Neural progenitor cell (in vitro differentiated cells): ENCODE measurements around the gene PSMA7. TPM values are rescaled to one million over a fixed set of nuclear protein-coding genes. Genes with fewer than 3 reads are reported as not detected.

Source experiments
- DNase-seq: peaks from one replicate; pipeline ENCODE4 v3.0.0-alpha.2; 2016; ENCODE audit warnings: low spot score
- H2AFZ ChIP-seq: fragments of 200-600 bp; sonication (generic); replicated peaks from 2 replicates; pipeline ENCODE4 v1.6.1; 2016; ENCODE audit warnings: antibody characterized with exemption
- H3F3A ChIP-seq: fragments of 200-600 bp; sonication (generic); 2 replicates; pipeline ENCODE4 v1.6.1; 2016; ENCODE audit warnings: antibody characterized with exemption, low read depth
- H3K27ac ChIP-seq: fragments of 200-600 bp; sonication (generic); 2 replicates; pipeline ENCODE4 v1.5.1; 2016; ENCODE audit warnings: mild to moderate bottlenecking
- H3K27me3 ChIP-seq: fragments of 200-600 bp; sonication (generic); 2 replicates; pipeline ENCODE4 v1.6.1; 2016; ENCODE audit warnings: mild to moderate bottlenecking, moderate library complexity
- H3K36me3 ChIP-seq: fragments of 200-600 bp; sonication (generic); 2 replicates; pipeline ENCODE4 v1.5.1; 2016
- H3K4me1 ChIP-seq: fragments of 200-600 bp; sonication (generic); 2 replicates; pipeline ENCODE4 v1.6.1; 2016; ENCODE audit warnings: mixed run types
- H3K4me2 ChIP-seq: fragments of 200-600 bp; sonication (generic); 2 replicates; pipeline ENCODE4 v1.6.1; 2016
- H3K4me3 ChIP-seq: fragments of 200-600 bp; sonication (generic); 2 replicates; pipeline ENCODE4 v1.5.1; 2016
- H3K79me2 ChIP-seq: fragments of 200-600 bp; sonication (generic); 2 replicates; pipeline ENCODE4 v1.6.1; 2016; ENCODE audit warnings: low read depth
- H3K9ac ChIP-seq: fragments of 200-600 bp; sonication (generic); 2 replicates; pipeline ENCODE4 v1.6.1; 2016
- H3K9me3 ChIP-seq: fragments of 200-600 bp; sonication (generic); 2 replicates; pipeline ENCODE4 v1.5.1; 2016; ENCODE audit warnings: low read depth
- H4K20me1 ChIP-seq: fragments of 200-600 bp; sonication (generic); 2 replicates; pipeline ENCODE4 v1.6.1; 2016; ENCODE audit warnings: low read depth
- H3K27ac Mint-ChIP-seq: 3 replicates; pipeline ENCODE4 v1.8.0; 2021; ENCODE audit warnings: mixed read lengths
- H3K27me3 Mint-ChIP-seq: 2 replicates; pipeline ENCODE4 v1.8.0; 2022; ENCODE audit warnings: low read depth, mild to moderate bottlenecking, inconsistent platforms, moderate library complexity, mixed read lengths; ENCODE audit not compliant: insufficient read depth
- H3K36me3 Mint-ChIP-seq: 3 replicates; pipeline ENCODE4 v1.8.0; 2021; ENCODE audit warnings: mixed read lengths
- H3K4me1 Mint-ChIP-seq: 3 replicates; pipeline ENCODE4 v1.8.0; 2021; ENCODE audit warnings: mixed read lengths
- H3K4me3 Mint-ChIP-seq: 3 replicates; pipeline ENCODE4 v1.8.0; 2021; ENCODE audit warnings: mild to moderate bottlenecking, moderate library complexity, mixed read lengths
- H3K9me3 Mint-ChIP-seq: 3 replicates; pipeline ENCODE4 v1.8.0; 2020; ENCODE audit warnings: mixed read lengths
- EZH2 ChIP-seq: fragments of 200-600 bp; sonication (generic); IDR thresholded peaks from 2 replicates; pipeline ENCODE4 v1.6.1; 2017; ENCODE audit warnings: antibody characterized with exemption, mild to moderate bottlenecking, moderate library complexity
- EZH2phosphoT487 ChIP-seq: fragments of 200-600 bp; sonication (generic); IDR thresholded peaks from 2 replicates; pipeline ENCODE4 v1.6.1; 2017; ENCODE audit warnings: antibody characterized with exemption
- total RNA-seq: library from RNA; depleted of rRNA; stranded (reverse); fragments of >200 nt; gene quantifications from 2 replicates; pipeline ENCODE4 v1.2.3, GENCODE V29; 2015; ENCODE audit warnings: low replicate concordance
- TF ChIP-seq, protein P1 (sequence below): fragments of 200-600 bp; sonication (generic); IDR thresholded peaks from 2 replicates; pipeline ENCODE4 v1.5.1; 2017; ENCODE audit warnings: antibody characterized with exemption, mild to moderate bottlenecking

Gene PSMA7
- total RNA-seq, 1 donor from 2014 or later = 237 TPM

DNA sequence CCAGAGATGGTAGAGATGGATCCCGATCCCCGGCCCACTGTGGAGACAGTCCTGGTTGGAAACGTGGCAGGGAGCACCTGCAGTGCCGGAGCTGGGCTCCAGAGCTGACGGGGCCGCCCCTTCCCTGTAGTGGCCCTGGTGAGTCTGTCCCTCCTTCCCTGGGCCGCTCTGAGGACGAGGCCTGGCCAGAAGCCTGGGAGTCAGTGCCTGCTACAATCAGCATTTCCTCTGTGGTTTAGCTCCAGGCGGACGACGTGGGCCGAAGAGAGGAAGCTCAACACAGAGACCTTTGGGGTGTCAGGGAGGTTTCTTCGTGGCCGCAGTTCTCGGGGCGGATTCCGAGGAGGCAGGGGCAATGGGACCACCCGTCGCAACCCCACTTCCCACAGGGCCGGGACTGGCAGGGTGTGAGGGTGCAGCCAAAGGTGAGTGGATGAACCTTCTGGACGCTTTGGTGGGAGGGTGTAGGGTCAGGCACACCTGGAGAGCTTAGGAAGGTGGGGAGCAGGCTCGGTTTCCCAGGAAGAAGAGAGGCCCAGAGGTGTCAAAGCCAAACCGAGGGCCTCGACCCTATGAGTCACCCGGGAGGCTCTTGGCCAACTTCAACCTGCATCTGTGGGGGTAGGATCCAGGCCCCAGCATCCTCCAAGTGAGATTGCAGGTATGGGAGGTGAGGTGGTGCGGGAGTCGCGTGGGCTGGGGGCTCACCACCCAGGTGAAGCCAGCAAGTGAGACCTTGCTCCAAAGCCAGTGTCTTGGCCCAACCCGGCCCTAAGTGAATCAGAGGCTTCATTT lies 9.9 kb downstream of the PSMA7 start:
- no peak overlapping the region for H2AFZ ChIP-seq
- H3K36me3 ChIP-seq = peaks cover 3% of the 10 kb centered on the region
- H3K4me1 ChIP-seq = no peaks in the 10 kb centered on the region
- Mint-ChIP-seq H3K4me3 (peak overlapping the region; percentile 24), H3K27ac (no peak overlapping the region), H3K27me3 (peaks cover 13% of the 10 kb centered on the region), H3K4me1 (no peaks in the 10 kb centered on the region), H3K9me3 (no peaks in the 10 kb centered on the region), H3K36me3 (peaks cover 48% of the 10 kb centered on the region)
- DNase-seq = no peak
- no peak overlapping the region for H3K4me3 ChIP-seq
- peaks cover 92% of the 10 kb centered on the region for H4K20me1 ChIP-seq
- H3K27ac ChIP-seq = no peak overlapping the region
- no peak overlapping the region for H3K4me2 ChIP-seq
- H3F3A ChIP-seq = peaks cover 46% of the 10 kb centered on the region
- H3K27me3 ChIP-seq = no peaks in the 10 kb centered on the region
- peaks cover 21% of the 10 kb centered on the region for H3K79me2 ChIP-seq
- no peaks in the 10 kb centered on the region for H3K9me3 ChIP-seq
- H3K9ac ChIP-seq = no peak overlapping the region
- TF ChIP-seq EZH2phosphoT487 (no peak), EZH2 (no peak)
- TF ChIP-seq, protein P1, sequence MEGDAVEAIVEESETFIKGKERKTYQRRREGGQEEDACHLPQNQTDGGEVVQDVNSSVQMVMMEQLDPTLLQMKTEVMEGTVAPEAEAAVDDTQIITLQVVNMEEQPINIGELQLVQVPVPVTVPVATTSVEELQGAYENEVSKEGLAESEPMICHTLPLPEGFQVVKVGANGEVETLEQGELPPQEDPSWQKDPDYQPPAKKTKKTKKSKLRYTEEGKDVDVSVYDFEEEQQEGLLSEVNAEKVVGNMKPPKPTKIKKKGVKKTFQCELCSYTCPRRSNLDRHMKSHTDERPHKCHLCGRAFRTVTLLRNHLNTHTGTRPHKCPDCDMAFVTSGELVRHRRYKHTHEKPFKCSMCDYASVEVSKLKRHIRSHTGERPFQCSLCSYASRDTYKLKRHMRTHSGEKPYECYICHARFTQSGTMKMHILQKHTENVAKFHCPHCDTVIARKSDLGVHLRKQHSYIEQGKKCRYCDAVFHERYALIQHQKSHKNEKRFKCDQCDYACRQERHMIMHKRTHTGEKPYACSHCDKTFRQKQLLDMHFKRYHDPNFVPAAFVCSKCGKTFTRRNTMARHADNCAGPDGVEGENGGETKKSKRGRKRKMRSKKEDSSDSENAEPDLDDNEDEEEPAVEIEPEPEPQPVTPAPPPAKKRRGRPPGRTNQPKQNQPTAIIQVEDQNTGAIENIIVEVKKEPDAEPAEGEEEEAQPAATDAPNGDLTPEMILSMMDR = no peak

DNA sequence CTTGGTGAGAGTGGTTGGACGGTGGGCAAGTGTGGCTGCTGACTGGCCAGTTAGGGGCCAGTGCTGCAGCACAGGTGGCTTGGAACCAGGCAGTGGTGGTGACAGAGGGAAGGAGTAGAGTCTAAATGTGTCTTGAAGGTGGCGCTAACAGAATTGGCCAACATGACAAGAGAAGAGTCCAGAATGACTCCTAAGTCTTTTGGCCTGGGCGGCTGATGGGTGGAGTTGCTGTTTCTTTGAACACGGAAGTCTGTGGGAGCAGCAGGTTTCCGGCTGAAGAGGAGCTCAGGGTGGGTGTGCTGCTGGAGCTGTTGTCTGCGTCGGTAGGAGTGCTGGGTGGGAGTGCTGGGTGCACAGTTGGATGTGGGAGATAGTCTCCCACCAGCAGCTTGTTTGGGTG lies 10.8 kb downstream of the PSMA7 start:
- Histone ChIP-seq H3K9ac (no peak overlapping the region), H3K79me2 (peaks cover 26% of the 10 kb centered on the region), H3K9me3 (no peaks in the 10 kb centered on the region), H3K4me3 (no peak overlapping the region), H3K27me3 (no peaks in the 10 kb centered on the region), H3F3A (peaks cover 38% of the 10 kb centered on the region), H3K36me3 (peaks cover 3% of the 10 kb centered on the region), H4K20me1 (peaks cover 92% of the 10 kb centered on the region), H3K4me2 (no peak overlapping the region), H2AFZ (no peak overlapping the region), H3K27ac (no peak overlapping the region), H3K4me1 (no peaks in the 10 kb centered on the region)
- Mint-ChIP-seq H3K9me3 (no peaks in the 10 kb centered on the region), H3K27me3 (peaks cover 13% of the 10 kb centered on the region), H3K4me1 (no peaks in the 10 kb centered on the region), H3K4me3 (no peak overlapping the region), H3K27ac (peak overlapping the region; percentile 81), H3K36me3 (peaks cover 47% of the 10 kb centered on the region)
- TF ChIP-seq EZH2phosphoT487 = no peak
- no peak for TF ChIP-seq EZH2
- TF ChIP-seq, protein P1 = no peak
- no peak for DNase-seq

DNA sequence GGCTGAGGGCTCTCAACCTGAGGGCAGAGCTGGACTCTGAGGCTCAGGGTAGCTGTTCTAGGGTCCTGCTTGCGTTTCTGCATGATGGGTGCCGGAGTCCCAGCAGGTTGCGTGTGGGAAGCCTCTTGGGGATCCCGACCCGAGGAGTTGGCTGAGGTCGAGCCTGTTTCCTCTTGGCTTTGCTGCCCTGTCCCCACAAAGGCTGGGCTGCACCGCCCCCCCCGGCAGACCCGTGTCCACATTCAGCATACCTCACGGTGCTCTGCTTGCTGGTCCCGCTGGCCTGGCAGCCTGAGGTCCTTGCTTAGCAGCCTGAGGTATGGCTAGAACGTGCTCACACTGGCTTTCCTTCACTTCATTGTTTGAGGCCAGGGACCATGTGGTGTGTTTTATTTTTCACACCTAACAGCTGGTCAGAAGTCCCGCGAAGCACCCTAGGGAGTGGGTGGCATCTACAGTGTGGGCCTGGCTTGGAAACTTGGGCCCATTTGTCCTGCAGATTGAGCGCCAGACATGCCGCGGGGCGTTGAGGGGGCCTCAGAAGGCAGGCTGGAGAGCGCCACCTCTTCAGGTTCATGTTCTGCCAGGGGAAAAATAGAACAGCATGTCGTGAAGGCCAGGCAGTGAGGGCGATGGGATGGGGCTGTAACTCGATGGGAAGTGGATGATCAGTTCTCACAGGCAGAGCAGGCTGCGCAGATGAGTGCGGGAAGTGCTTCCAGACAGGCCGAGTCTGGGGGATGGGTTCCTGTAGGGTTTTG lies 11.5 kb downstream of the PSMA7 start:
- Histone ChIP-seq H3K4me1 (no peaks in the 10 kb centered on the region), H3F3A (peaks cover 31% of the 10 kb centered on the region), H4K20me1 (peaks cover 91% of the 10 kb centered on the region), H3K27ac (no peak overlapping the region), H2AFZ (no peak overlapping the region), H3K79me2 (peaks cover 33% of the 10 kb centered on the region), H3K4me2 (no peak overlapping the region), H3K27me3 (no peaks in the 10 kb centered on the region), H3K4me3 (no peak overlapping the region), H3K9me3 (no peaks in the 10 kb centered on the region), H3K36me3 (peaks cover 7% of the 10 kb centered on the region), H3K9ac (no peak overlapping the region)
- H3K4me3 Mint-ChIP-seq = no peak overlapping the region
- H3K27me3 Mint-ChIP-seq = peaks cover 13% of the 10 kb centered on the region
- TF ChIP-seq EZH2 (no peak), EZH2phosphoT487 (no peak)
- TF ChIP-seq, protein P1 = no peak
- peaks cover 47% of the 10 kb centered on the region for H3K36me3 Mint-ChIP-seq
- DNase-seq = no peak
- H3K9me3 Mint-ChIP-seq = no peaks in the 10 kb centered on the region
- no peaks in the 10 kb centered on the region for H3K4me1 Mint-ChIP-seq
- peak overlapping the region; percentile 81 for H3K27ac Mint-ChIP-seq
